Measurements from ENCODE around the gene MANBA.

MANBA gene

DNA sequence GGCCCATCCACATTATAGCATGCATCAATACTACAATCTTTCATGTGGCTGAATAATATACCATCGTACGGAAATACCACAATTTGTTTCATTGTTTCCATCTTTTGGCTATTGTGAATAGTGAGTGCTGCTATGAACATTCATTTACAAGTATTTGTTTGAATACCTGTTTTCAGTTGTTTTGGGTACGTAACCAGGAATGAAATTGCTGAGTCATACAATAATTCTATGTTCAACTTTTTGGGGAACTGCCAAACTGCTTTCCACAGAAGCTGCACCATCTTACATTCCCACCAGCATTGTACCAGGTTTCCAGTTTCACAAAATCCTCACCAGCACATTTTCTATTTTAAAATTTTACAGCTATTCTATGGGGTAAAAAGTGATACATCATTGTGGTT, 28.5 kb upstream of the MANBA start (continued):
- no peak for TF ChIP-seq ZNF600 (tag by site-specific recombination; IDR thresholded peaks at IDR 0.05)

DNA sequence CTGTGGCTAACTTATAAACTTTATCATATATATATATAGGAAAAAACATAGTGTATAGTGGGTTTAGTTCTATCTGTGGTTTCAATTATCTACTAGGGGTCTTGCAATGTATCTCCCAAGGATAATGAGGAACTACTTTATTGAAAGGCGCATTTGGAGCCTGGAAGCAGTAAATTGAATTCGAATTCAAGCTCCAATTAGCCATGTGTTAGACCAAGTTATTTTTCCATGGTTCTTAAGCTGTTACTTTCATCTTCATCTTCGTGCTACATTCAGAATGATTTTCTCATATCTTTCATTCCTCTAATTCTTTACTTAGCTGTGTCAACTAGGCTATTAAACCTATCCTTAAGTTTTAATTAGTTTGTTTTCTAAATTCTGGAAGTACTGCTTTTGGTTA, 27.2 kb upstream of the MANBA start:
- CTCF ChIA-PET, result interaction anchor here (0.5 kb wide), 2 partner anchors 22 to 38 kb away, joined by 3 read pairs; no protein-coding TSS in a partner anchor
- TF ChIP-seq ZFP41 (tag by site-specific recombination; IDR thresholded peaks at IDR 0.05; ENCODE audit: borderline replicate concordance) (no peak), ZNF677 (tag by site-specific recombination; IDR thresholded peaks at IDR 0.05) (no peak), SETDB1 (IDR thresholded peaks at IDR 0.05; ENCODE audit: insufficient read length, low read length) (peak; percentile 58), ZBTB21 (tag by site-specific recombination; IDR thresholded peaks at IDR 0.05) (no peak), ZNF133 (tag by site-specific recombination; IDR thresholded peaks at IDR 0.05) (peak; percentile 82), ZNF302 (tag by site-specific recombination; IDR thresholded peaks at IDR 0.05; ENCODE audit: low read depth) (no peak), ZNF155 (tag by site-specific recombination; IDR thresholded peaks at IDR 0.05) (no peak), OSR2 (tag by site-specific recombination; IDR thresholded peaks at IDR 0.05) (no peak)
- TF ChIP-seq, protein P1, sequence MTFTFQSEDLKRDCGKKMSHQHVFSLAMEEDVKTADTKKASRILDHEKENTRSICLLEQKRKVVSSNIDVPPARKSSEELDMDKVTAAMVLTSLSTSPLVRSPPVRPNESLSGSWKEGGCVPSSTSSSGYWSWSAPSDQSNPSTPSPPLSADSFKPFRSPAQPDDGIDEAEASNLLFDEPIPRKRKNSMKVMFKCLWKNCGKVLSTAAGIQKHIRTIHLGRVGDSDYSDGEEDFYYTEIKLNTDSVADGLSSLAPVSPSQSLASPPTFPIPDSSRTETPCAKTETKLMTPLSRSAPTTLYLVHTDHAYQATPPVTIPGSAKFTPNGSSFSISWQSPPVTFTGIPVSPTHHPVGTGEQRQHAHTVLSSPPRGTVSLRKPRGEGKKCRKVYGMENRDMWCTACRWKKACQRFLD (tag by site-specific recombination; IDR thresholded peaks at IDR 0.05), result no peak
- TF ChIP-seq, protein P2, sequence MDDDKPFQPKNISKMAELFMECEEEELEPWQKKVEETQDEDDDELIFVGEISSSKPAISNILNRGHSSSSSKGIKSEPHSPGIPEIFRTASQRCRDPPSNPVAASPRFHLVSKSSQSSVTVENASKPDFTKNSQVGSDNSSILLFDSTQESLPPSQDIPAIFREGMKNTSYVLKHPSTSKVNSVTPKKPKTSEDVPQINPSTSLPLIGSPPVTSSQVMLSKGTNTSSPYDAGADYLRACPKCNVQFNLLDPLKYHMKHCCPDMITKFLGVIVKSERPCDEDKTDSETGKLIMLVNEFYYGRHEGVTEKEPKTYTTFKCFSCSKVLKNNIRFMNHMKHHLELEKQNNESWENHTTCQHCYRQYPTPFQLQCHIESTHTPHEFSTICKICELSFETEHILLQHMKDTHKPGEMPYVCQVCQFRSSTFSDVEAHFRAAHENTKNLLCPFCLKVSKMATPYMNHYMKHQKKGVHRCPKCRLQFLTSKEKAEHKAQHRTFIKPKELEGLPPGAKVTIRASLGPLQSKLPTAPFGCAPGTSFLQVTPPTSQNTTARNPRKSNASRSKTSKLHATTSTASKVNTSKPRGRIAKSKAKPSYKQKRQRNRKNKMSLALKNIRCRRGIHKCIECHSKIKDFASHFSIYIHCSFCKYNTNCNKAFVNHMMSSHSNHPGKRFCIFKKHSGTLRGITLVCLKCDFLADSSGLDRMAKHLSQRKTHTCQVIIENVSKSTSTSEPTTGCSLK (tag by site-specific recombination; IDR thresholded peaks at IDR 0.05), result no peak
- TF ChIP-seq, protein P3, sequence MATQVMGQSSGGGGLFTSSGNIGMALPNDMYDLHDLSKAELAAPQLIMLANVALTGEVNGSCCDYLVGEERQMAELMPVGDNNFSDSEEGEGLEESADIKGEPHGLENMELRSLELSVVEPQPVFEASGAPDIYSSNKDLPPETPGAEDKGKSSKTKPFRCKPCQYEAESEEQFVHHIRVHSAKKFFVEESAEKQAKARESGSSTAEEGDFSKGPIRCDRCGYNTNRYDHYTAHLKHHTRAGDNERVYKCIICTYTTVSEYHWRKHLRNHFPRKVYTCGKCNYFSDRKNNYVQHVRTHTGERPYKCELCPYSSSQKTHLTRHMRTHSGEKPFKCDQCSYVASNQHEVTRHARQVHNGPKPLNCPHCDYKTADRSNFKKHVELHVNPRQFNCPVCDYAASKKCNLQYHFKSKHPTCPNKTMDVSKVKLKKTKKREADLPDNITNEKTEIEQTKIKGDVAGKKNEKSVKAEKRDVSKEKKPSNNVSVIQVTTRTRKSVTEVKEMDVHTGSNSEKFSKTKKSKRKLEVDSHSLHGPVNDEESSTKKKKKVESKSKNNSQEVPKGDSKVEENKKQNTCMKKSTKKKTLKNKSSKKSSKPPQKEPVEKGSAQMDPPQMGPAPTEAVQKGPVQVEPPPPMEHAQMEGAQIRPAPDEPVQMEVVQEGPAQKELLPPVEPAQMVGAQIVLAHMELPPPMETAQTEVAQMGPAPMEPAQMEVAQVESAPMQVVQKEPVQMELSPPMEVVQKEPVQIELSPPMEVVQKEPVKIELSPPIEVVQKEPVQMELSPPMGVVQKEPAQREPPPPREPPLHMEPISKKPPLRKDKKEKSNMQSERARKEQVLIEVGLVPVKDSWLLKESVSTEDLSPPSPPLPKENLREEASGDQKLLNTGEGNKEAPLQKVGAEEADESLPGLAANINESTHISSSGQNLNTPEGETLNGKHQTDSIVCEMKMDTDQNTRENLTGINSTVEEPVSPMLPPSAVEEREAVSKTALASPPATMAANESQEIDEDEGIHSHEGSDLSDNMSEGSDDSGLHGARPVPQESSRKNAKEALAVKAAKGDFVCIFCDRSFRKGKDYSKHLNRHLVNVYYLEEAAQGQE (tag by site-specific recombination; IDR thresholded peaks at IDR 0.05), result no peak
- TF ChIP-seq, protein P4, sequence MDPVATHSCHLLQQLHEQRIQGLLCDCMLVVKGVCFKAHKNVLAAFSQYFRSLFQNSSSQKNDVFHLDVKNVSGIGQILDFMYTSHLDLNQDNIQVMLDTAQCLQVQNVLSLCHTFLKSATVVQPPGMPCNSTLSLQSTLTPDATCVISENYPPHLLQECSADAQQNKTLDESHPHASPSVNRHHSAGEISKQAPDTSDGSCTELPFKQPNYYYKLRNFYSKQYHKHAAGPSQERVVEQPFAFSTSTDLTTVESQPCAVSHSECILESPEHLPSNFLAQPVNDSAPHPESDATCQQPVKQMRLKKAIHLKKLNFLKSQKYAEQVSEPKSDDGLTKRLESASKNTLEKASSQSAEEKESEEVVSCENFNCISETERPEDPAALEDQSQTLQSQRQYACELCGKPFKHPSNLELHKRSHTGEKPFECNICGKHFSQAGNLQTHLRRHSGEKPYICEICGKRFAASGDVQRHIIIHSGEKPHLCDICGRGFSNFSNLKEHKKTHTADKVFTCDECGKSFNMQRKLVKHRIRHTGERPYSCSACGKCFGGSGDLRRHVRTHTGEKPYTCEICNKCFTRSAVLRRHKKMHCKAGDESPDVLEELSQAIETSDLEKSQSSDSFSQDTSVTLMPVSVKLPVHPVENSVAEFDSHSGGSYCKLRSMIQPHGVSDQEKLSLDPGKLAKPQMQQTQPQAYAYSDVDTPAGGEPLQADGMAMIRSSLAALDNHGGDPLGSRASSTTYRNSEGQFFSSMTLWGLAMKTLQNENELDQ (tag by site-specific recombination; IDR thresholded peaks at IDR 0.05; ENCODE audit: low read depth), result no peak
- TF ChIP-seq, protein P5, sequence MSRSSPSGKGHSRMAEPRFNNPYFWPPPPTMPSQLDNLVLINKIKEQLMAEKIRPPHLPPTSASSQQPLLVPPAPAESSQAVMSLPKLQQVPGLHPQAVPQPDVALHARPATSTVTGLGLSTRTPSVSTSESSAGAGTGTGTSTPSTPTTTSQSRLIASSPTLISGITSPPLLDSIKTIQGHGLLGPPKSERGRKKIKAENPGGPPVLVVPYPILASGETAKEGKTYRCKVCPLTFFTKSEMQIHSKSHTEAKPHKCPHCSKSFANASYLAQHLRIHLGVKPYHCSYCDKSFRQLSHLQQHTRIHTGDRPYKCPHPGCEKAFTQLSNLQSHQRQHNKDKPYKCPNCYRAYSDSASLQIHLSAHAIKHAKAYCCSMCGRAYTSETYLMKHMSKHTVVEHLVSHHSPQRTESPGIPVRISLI (tag by site-specific recombination; IDR thresholded peaks at IDR 0.05), result no peak
- POLR2A ChIA-PET, result no interaction called here
- Histone ChIP-seq H3K4me1 (ENCODE audit: control insufficient read depth, insufficient read depth, low read length) (no peaks in the 10 kb centered on the region), H3K9me3 (ENCODE audit: control insufficient read depth, insufficient read depth, low read depth, low read length) (no peaks in the 10 kb centered on the region), H3K36me3 (ENCODE audit: control insufficient read depth in 2 of 2, insufficient read depth in 1 of 2, low read length in 2 of 2) (peaks cover 0 to 12% of the 10 kb centered on the region in 2 experiments; a peak in 1 of 3 replicates), H3K4me3 (ENCODE audit: low read depth, low read length) (no peak overlapping the region), H3K27ac (ENCODE audit: extremely low read depth, low read depth, low read length) (no peak overlapping the region)
